Measurements from ENCODE around the gene APPBP2.

Gene APPBP2

DNA sequence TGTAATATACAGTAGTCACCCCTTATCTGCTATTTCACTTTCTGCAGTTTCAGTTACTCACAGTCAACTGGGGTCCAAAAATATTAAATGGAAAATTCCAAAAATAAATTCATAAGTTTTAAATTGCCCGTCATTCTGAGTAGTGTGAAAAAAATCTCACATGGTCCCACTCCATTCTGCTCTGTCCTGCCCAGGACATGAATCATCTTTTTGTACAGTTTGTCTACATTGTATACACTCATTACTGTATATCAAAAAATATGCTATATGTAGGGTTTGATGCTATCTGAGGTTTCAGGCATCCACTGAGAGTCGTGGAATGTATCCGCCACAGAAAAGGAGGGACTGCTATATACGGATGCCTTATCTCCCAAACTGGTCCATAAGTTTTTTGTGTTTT is 16.0 kb upstream of the APPBP2 start:
- TF ChIP-seq SIN3A (IDR thresholded peaks at IDR 0.05; ENCODE audit: borderline replicate concordance, insufficient read depth, low read length) (no peak), POLR2AphosphoS5 (IDR thresholded peaks at IDR 0.05; ENCODE audit: low read depth, low read length) (no peak), TAF1 (IDR thresholded peaks at IDR 0.05; ENCODE audit: borderline replicate concordance, insufficient read depth, low read length) (no peak), FOXP2 (optimal IDR thresholded peaks at IDR 0.05; ENCODE audit: borderline replicate concordance, extremely low read depth, extremely low read length, insufficient read depth) (no peak)
- TF ChIP-seq, protein P1, sequence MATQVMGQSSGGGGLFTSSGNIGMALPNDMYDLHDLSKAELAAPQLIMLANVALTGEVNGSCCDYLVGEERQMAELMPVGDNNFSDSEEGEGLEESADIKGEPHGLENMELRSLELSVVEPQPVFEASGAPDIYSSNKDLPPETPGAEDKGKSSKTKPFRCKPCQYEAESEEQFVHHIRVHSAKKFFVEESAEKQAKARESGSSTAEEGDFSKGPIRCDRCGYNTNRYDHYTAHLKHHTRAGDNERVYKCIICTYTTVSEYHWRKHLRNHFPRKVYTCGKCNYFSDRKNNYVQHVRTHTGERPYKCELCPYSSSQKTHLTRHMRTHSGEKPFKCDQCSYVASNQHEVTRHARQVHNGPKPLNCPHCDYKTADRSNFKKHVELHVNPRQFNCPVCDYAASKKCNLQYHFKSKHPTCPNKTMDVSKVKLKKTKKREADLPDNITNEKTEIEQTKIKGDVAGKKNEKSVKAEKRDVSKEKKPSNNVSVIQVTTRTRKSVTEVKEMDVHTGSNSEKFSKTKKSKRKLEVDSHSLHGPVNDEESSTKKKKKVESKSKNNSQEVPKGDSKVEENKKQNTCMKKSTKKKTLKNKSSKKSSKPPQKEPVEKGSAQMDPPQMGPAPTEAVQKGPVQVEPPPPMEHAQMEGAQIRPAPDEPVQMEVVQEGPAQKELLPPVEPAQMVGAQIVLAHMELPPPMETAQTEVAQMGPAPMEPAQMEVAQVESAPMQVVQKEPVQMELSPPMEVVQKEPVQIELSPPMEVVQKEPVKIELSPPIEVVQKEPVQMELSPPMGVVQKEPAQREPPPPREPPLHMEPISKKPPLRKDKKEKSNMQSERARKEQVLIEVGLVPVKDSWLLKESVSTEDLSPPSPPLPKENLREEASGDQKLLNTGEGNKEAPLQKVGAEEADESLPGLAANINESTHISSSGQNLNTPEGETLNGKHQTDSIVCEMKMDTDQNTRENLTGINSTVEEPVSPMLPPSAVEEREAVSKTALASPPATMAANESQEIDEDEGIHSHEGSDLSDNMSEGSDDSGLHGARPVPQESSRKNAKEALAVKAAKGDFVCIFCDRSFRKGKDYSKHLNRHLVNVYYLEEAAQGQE (IDR thresholded peaks at IDR 0.05; ENCODE audit: insufficient read depth in 1 of 2, low read depth in 2 of 2, low read length in 2 of 2): no peak

DNA sequence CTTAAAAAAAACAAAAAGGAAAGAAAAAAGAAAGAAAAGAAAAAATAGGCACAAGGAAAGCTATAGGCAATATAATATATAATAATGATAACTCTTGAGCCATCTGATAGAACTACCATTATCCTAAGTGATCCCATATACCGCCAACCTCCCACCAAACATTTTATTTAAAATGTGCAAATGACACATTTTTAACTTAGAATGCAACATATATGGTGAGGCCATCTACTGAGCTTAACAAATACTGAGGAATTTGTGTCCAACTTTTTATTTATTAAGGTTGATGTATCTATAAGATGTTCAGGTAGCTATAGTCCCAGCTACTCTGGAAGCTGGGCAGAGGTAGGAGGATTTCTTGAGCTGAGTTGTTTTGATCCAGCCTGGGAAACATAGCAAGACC is 14.4 kb upstream of the APPBP2 start:
- TF ChIP-seq FOXP2 (optimal IDR thresholded peaks at IDR 0.05; ENCODE audit: borderline replicate concordance, extremely low read depth, extremely low read length, insufficient read depth) (no peak), SIN3A (IDR thresholded peaks at IDR 0.05; ENCODE audit: borderline replicate concordance, insufficient read depth, low read length) (no peak)
- TF ChIP-seq, protein P1 (IDR thresholded peaks at IDR 0.05; ENCODE audit: insufficient read depth in 1 of 2, low read depth in 2 of 2, low read length in 2 of 2): no peak

DNA sequence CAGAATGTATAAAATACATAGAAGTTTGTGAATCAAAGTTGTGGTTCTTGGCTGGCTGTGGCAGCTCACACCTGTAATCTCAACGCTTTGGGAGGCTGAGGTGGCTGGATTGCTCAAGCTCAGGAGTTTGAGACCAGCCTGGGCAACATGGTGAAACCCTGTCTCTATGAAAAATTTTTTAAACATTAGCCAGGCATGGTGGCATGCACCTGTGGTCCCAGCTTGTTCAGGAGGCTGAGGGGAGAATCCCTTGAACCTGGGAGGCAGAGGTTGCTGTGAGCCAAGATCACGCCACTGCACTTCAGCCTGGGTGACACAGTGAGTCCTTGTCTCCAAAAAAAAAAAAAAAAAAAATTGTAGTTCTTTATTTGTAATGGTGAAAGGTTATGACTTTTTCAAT is 13.8 kb upstream of the APPBP2 start:
- TF ChIP-seq TAF1 (IDR thresholded peaks at IDR 0.05; ENCODE audit: borderline replicate concordance, insufficient read depth, low read length) (no peak), FOXP2 (optimal IDR thresholded peaks at IDR 0.05; ENCODE audit: borderline replicate concordance, extremely low read depth, extremely low read length, insufficient read depth) (no peak), POLR2AphosphoS5 (IDR thresholded peaks at IDR 0.05; ENCODE audit: low read depth, low read length) (no peak), SIN3A (IDR thresholded peaks at IDR 0.05; ENCODE audit: borderline replicate concordance, insufficient read depth, low read length) (no peak)
- TF ChIP-seq, protein P1 (IDR thresholded peaks at IDR 0.05; ENCODE audit: insufficient read depth in 1 of 2, low read depth in 2 of 2, low read length in 2 of 2): no peak

DNA sequence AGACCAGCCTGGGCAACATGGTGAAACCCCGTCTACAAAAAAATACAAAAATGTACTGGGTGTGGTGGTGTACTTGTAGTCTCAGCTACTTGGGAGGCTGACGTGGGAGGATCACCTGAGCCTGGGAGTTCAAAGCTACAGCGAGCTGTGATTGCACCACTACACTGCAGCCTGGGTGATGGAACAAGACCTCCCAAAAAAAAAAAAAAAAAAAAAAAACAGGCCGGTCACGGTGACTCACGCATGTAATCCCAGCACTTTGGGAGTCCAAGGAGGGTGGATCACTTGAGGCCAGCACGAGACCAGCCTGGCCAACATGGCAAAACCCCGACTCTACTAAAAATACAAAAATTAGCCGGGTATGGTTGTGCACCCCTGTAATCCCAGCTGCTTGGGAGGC is 12.7 kb upstream of the APPBP2 start:
- TF ChIP-seq SIN3A (IDR thresholded peaks at IDR 0.05; ENCODE audit: borderline replicate concordance, insufficient read depth, low read length) (no peak), TAF1 (IDR thresholded peaks at IDR 0.05; ENCODE audit: borderline replicate concordance, insufficient read depth, low read length) (no peak), POLR2AphosphoS5 (IDR thresholded peaks at IDR 0.05; ENCODE audit: low read depth, low read length) (no peak), FOXP2 (optimal IDR thresholded peaks at IDR 0.05; ENCODE audit: borderline replicate concordance, extremely low read depth, extremely low read length, insufficient read depth) (no peak)
- TF ChIP-seq, protein P1 (IDR thresholded peaks at IDR 0.05; ENCODE audit: insufficient read depth in 1 of 2, low read depth in 2 of 2, low read length in 2 of 2): no peak
